ENCODE measurements around the gene ARMH3. TPM values are rescaled to one million over a fixed set of nuclear protein-coding genes. Genes with fewer than 3 reads are reported as not detected.

The ARMH3 gene
- total RNA-seq, 1 donor from 2014 or later = 6.3 TPM

- TF ChIP-seq CTCF (IDR thresholded peaks at IDR 0.05; ENCODE audit: insufficient read depth, low read length, severe bottlenecking) = no peak
- Histone ChIP-seq H3K36me3 (ENCODE audit: control insufficient read depth, insufficient read depth, low read length) (peaks cover 4% of the 10 kb centered on the region), H3K27me3 (ENCODE audit: control insufficient read depth, insufficient read depth, low read length) (no peaks in the 10 kb centered on the region), H3K4me3 (ENCODE audit: low read depth, low read length) (no peak overlapping the region)
- FAIRE-seq = no peak
- DNase-seq (ENCODE audit: low read depth) = no peak
These were observed 22.2 kb downstream of the ARMH3 start for GRCh38 chr10:102033787-102034186.

DNA sequence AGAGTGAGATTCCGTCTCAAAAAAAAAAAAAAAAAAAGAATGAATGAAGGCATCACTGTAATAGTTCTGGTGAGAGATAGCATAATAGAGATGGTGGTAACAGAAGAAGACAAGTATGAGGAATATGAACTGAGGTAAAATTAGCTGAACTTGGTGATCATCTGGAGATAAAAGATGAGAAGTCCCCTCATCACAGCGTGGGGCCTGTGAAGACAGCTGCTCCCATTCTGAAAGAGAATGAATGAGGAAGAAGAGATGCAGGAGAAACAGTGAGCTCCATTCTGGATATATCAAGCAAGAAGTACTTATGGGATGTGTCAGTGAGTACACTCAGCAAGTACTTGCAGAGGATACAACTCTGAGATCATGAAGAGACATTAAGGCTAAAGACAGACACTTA lies 28.7 kb downstream of the ARMH3 start:
- Histone ChIP-seq H3K36me3 (ENCODE audit: control insufficient read depth, insufficient read depth, low read length) (no peaks in the 10 kb centered on the region), H3K4me3 (ENCODE audit: low read depth, low read length) (no peak overlapping the region), H3K27me3 (ENCODE audit: control insufficient read depth, insufficient read depth, low read length) (no peaks in the 10 kb centered on the region)
- TF ChIP-seq CTCF (IDR thresholded peaks at IDR 0.05; ENCODE audit: insufficient read depth, low read length, severe bottlenecking) = no peak
- FAIRE-seq (no peak), DNase-seq (ENCODE audit: low read depth) (no peak)

GRCh38 chr10:102024799-102025198 lies 31.2 kb downstream of the ARMH3 start:
- Histone ChIP-seq H3K36me3 (ENCODE audit: control insufficient read depth, insufficient read depth, low read length) (peaks cover 2% of the 10 kb centered on the region), H3K27me3 (ENCODE audit: control insufficient read depth, insufficient read depth, low read length) (no peaks in the 10 kb centered on the region), H3K4me3 (ENCODE audit: low read depth, low read length) (no peak overlapping the region)
- no peak for FAIRE-seq
- TF ChIP-seq CTCF (IDR thresholded peaks at IDR 0.05; ENCODE audit: insufficient read depth, low read length, severe bottlenecking) = no peak
- DNase-seq (ENCODE audit: low read depth) = no peak

DNA sequence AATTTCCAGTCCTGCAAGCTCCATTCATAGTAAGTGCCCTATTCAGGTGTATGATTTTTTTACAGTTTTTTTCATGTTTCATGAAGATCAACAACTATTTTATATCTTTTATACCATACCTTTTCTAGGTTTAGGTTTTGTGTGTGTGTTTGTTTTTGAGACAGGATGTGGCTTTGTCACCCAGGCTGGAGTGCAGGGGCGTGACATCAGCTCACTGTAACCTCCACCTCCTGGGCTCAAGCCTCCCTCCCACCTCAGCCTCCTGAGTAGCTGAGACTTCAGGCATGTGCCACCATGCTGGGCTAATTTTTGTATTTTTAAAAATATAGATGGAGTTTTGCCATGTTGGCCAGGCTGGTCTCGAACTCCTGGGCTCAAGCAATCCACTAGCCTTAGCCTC lies 35.0 kb downstream of the ARMH3 start:
- no peak for TF ChIP-seq CTCF (IDR thresholded peaks at IDR 0.05; ENCODE audit: insufficient read depth, low read length, severe bottlenecking)
- FAIRE-seq (no peak), DNase-seq (ENCODE audit: low read depth) (no peak)
- no peaks in the 10 kb centered on the region for H3K27me3 ChIP-seq (ENCODE audit: control insufficient read depth, insufficient read depth, low read length)
- peaks cover 6% of the 10 kb centered on the region for H3K36me3 ChIP-seq (ENCODE audit: control insufficient read depth, insufficient read depth, low read length)
- no peak overlapping the region for H3K4me3 ChIP-seq (ENCODE audit: low read depth, low read length)

DNA sequence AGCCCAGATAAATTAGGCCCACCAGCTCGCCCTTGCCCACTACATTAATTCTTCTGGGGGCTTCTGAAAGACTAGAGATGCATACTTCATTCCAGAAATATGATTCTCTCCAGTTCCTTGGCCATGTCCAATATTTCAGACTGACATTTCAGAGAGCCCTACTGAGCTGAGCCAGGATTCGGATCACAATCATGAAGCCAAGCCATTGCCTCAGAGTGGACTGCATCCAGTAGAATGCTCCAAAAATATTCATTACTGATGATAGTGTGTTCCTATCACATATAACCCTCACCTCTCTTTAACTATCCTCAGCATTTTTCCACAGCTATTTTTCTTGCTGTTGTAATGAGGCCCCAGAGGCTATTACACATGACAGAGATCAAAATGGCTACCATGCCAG lies 38.7 kb downstream of the ARMH3 start:
- FAIRE-seq (no peak), DNase-seq (ENCODE audit: low read depth) (no peak)
- Histone ChIP-seq H3K36me3 (ENCODE audit: control insufficient read depth, insufficient read depth, low read length) (peaks cover 6% of the 10 kb centered on the region), H3K4me3 (ENCODE audit: low read depth, low read length) (no peak overlapping the region), H3K27me3 (ENCODE audit: control insufficient read depth, insufficient read depth, low read length) (no peaks in the 10 kb centered on the region)
- no peak for TF ChIP-seq CTCF (IDR thresholded peaks at IDR 0.05; ENCODE audit: insufficient read depth, low read length, severe bottlenecking)

DNA sequence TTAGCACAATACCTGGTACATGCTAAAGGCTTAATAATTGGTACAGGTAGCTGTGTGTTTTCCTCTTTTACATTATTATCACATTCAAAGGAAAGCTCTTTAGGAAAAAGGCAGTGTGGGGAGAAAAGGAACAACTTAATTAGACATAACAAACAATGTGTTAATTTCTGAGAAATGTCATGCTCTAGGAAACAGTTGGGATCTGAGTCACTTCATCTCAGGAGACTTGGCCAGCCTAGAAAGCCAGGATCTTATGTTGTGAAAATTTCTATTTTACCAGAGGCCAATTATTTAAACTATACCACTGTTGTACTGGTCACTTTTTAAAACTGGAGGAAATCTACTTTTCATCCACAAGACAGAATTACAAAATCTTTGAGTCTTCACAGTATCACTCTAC lies 39.6 kb downstream of the ARMH3 start:
- DNase-seq (ENCODE audit: low read depth) (no peak), FAIRE-seq (no peak)
- Histone ChIP-seq H3K36me3 (ENCODE audit: control insufficient read depth, insufficient read depth, low read length) (peaks cover 4% of the 10 kb centered on the region), H3K27me3 (ENCODE audit: control insufficient read depth, insufficient read depth, low read length) (no peaks in the 10 kb centered on the region), H3K4me3 (ENCODE audit: low read depth, low read length) (no peak overlapping the region)
- TF ChIP-seq CTCF (IDR thresholded peaks at IDR 0.05; ENCODE audit: insufficient read depth, low read length, severe bottlenecking) = no peak

Data from bronchial epithelial cell (primary cell).